ENCODE results near the gene TMOD3.

DNA sequence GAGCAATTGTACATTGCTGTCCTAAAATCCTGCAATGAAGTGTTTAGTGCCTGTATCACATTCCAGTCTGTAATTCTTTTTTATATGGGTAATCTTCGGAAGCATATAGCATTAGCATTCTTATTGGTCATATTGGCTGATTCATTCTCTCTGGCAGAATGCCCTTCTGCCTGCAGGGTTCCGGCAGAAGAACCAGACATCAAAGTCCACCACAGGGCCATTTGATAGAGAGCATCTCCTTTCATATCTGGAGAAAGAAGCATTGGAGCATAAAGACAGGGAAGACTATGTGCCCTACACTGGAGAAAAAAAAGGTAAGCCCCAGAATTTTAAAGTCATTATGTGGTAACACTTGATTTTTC is 39.6 kb downstream of the TMOD3 start:
- TF ChIP-seq ZNF274 (IDR thresholded peaks at IDR 0.05; ENCODE audit: low read length) = no peak
- TF ChIP-seq ZNF274 (tag by site-specific recombination; IDR thresholded peaks at IDR 0.05; ENCODE audit: borderline replicate concordance) = no peak
- no peak for TF ChIP-seq ZNF335 (tag by site-specific recombination; conservative IDR thresholded peaks at IDR 0.05)
- no peak for TF ChIP-seq MYNN (tag by site-specific recombination; IDR thresholded peaks at IDR 0.05; ENCODE audit: borderline replicate concordance)
- no peak for TF ChIP-seq SP2 (tag by site-specific recombination; IDR thresholded peaks at IDR 0.05)
- no peak for TF ChIP-seq REST (tag by site-specific recombination; IDR thresholded peaks at IDR 0.05)
- no peak for TF ChIP-seq ZBTB48 (tag by site-specific recombination; IDR thresholded peaks at IDR 0.05)
- TF ChIP-seq ZNF24 (tag by site-specific recombination; IDR thresholded peaks at IDR 0.05) = no peak
- TF ChIP-seq, protein P1, sequence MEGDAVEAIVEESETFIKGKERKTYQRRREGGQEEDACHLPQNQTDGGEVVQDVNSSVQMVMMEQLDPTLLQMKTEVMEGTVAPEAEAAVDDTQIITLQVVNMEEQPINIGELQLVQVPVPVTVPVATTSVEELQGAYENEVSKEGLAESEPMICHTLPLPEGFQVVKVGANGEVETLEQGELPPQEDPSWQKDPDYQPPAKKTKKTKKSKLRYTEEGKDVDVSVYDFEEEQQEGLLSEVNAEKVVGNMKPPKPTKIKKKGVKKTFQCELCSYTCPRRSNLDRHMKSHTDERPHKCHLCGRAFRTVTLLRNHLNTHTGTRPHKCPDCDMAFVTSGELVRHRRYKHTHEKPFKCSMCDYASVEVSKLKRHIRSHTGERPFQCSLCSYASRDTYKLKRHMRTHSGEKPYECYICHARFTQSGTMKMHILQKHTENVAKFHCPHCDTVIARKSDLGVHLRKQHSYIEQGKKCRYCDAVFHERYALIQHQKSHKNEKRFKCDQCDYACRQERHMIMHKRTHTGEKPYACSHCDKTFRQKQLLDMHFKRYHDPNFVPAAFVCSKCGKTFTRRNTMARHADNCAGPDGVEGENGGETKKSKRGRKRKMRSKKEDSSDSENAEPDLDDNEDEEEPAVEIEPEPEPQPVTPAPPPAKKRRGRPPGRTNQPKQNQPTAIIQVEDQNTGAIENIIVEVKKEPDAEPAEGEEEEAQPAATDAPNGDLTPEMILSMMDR (tag by site-specific recombination; IDR thresholded peaks at IDR 0.05) = no peak
- no peak for TF ChIP-seq ZFP69B (tag by site-specific recombination; IDR thresholded peaks at IDR 0.05)
- TF ChIP-seq, protein P2, sequence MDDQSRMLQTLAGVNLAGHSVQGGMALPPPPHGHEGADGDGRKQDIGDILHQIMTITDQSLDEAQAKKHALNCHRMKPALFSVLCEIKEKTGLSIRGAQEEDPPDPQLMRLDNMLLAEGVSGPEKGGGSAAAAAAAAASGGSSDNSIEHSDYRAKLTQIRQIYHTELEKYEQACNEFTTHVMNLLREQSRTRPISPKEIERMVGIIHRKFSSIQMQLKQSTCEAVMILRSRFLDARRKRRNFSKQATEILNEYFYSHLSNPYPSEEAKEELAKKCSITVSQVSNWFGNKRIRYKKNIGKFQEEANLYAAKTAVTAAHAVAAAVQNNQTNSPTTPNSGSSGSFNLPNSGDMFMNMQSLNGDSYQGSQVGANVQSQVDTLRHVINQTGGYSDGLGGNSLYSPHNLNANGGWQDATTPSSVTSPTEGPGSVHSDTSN (CRISPR knock-in tag; IDR thresholded peaks at IDR 0.05) = no peak
- TF ChIP-seq ZNF280D (tag by site-specific recombination; IDR thresholded peaks at IDR 0.05) = no peak
- TF ChIP-seq ZNF830 (tag by site-specific recombination; IDR thresholded peaks at IDR 0.05; ENCODE audit: low read depth) = no peak
- TF ChIP-seq PRDM1 (tag by site-specific recombination; IDR thresholded peaks at IDR 0.05) = no peak
- TF ChIP-seq ZNF266 (tag by site-specific recombination; IDR thresholded peaks at IDR 0.05; ENCODE audit: low read depth) = no peak

Measured in HEK293 (cell line).